Measurements from ENCODE around the gene CCDC110.

CCDC110 gene

GRCh38 chr4:185463541-185463940, 8.0 kb downstream of the CCDC110 start:
- Histone ChIP-seq H3K27me3 (ENCODE audit: control insufficient read depth in 1 of 2, insufficient read depth in 2 of 2, low read length in 2 of 2) (no peaks in the 10 kb centered on the region), H3K9me3 (ENCODE audit: control insufficient read depth in 1 of 2, low read length in 2 of 2) (no peaks in the 10 kb centered on the region), H3K36me3 (ENCODE audit: control insufficient read depth in 1 of 2, insufficient read depth in 2 of 2, low read length in 2 of 2) (no peaks in the 10 kb centered on the region), H3K9ac (ENCODE audit: low read depth in 1 of 2, low read length in 2 of 2) (no peak overlapping the region), H3K4me1 (ENCODE audit: control insufficient read depth in 1 of 2, insufficient read depth in 2 of 2, low read length in 2 of 2) (no peaks in the 10 kb centered on the region), H3K4me3 (ENCODE audit: low read depth in 1 of 2, low read length in 2 of 2) (no peak overlapping the region), H3K27ac (ENCODE audit: low read depth, low read length) (no peak overlapping the region)

- Histone ChIP-seq H3K36me3 (ENCODE audit: control insufficient read depth in 1 of 2, insufficient read depth in 2 of 2, low read length in 2 of 2) (no peaks in the 10 kb centered on the region), H3K9me3 (ENCODE audit: control insufficient read depth in 1 of 2, low read length in 2 of 2) (no peaks in the 10 kb centered on the region), H3K4me3 (ENCODE audit: low read depth in 1 of 2, low read length in 2 of 2) (no peak overlapping the region), H3K9ac (ENCODE audit: low read depth in 1 of 2, low read length in 2 of 2) (no peak overlapping the region), H3K27me3 (ENCODE audit: control insufficient read depth in 1 of 2, insufficient read depth in 2 of 2, low read length in 2 of 2) (peaks cover 0 to 2% of the 10 kb centered on the region in 2 donors), H3K4me1 (ENCODE audit: control insufficient read depth in 1 of 2, insufficient read depth in 2 of 2, low read length in 2 of 2) (no peaks in the 10 kb centered on the region), H3K27ac (ENCODE audit: low read depth, low read length) (no peak overlapping the region)
These were observed 10.0 kb downstream of the CCDC110 start for GRCh38 chr4:185461565-185461964.

- no peaks in the 10 kb centered on the region for H3K9me3 ChIP-seq (ENCODE audit: control insufficient read depth in 1 of 2, low read length in 2 of 2)
- H3K4me1 ChIP-seq (ENCODE audit: control insufficient read depth in 1 of 2, insufficient read depth in 2 of 2, low read length in 2 of 2): no peaks in the 10 kb centered on the region
- no peaks in the 10 kb centered on the region for H3K36me3 ChIP-seq (ENCODE audit: control insufficient read depth in 1 of 2, insufficient read depth in 2 of 2, low read length in 2 of 2)
- H3K4me3 ChIP-seq (ENCODE audit: low read depth in 1 of 2, low read length in 2 of 2): no peak overlapping the region
- no peak overlapping the region for H3K27ac ChIP-seq (ENCODE audit: low read depth, low read length)
- peaks cover 0 to 2% of the 10 kb centered on the region in 2 donors for H3K27me3 ChIP-seq (ENCODE audit: control insufficient read depth in 1 of 2, insufficient read depth in 2 of 2, low read length in 2 of 2)
- no peak overlapping the region for H3K9ac ChIP-seq (ENCODE audit: low read depth in 1 of 2, low read length in 2 of 2)
These were observed 14.4 kb downstream of the CCDC110 start for GRCh38 chr4:185457136-185457535.

- Histone ChIP-seq H3K9me3 (ENCODE audit: control insufficient read depth in 1 of 2, low read length in 2 of 2) (no peaks in the 10 kb centered on the region), H3K9ac (ENCODE audit: low read depth in 1 of 2, low read length in 2 of 2) (no peak overlapping the region), H3K27ac (ENCODE audit: low read depth, low read length) (no peak overlapping the region), H3K27me3 (ENCODE audit: control insufficient read depth in 1 of 2, insufficient read depth in 2 of 2, low read length in 2 of 2) (peaks cover 0 to 2% of the 10 kb centered on the region in 2 donors), H3K36me3 (ENCODE audit: control insufficient read depth in 1 of 2, insufficient read depth in 2 of 2, low read length in 2 of 2) (no peaks in the 10 kb centered on the region), H3K4me3 (ENCODE audit: low read depth in 1 of 2, low read length in 2 of 2) (no peak overlapping the region), H3K4me1 (ENCODE audit: control insufficient read depth in 1 of 2, insufficient read depth in 2 of 2, low read length in 2 of 2) (no peaks in the 10 kb centered on the region)
These were observed 15.4 kb downstream of the CCDC110 start for GRCh38 chr4:185456131-185456530.

- Histone ChIP-seq H3K9me3 (ENCODE audit: control insufficient read depth in 1 of 2, low read length in 2 of 2) (no peaks in the 10 kb centered on the region), H3K4me3 (ENCODE audit: low read depth in 1 of 2, low read length in 2 of 2) (no peak overlapping the region), H3K9ac (ENCODE audit: low read depth in 1 of 2, low read length in 2 of 2) (no peak overlapping the region), H3K4me1 (ENCODE audit: control insufficient read depth in 1 of 2, insufficient read depth in 2 of 2, low read length in 2 of 2) (no peaks in the 10 kb centered on the region), H3K27ac (ENCODE audit: low read depth, low read length) (no peak overlapping the region), H3K27me3 (ENCODE audit: control insufficient read depth in 1 of 2, insufficient read depth in 2 of 2, low read length in 2 of 2) (no peaks in the 10 kb centered on the region), H3K36me3 (ENCODE audit: control insufficient read depth in 1 of 2, insufficient read depth in 2 of 2, low read length in 2 of 2) (no peaks in the 10 kb centered on the region)
These were observed 26.3 kb downstream of the CCDC110 start for GRCh38 chr4:185445209-185445608.

- H3K4me3 ChIP-seq (ENCODE audit: low read depth in 1 of 2, low read length in 2 of 2): no peak overlapping the region
- H3K4me1 ChIP-seq (ENCODE audit: control insufficient read depth in 1 of 2, insufficient read depth in 2 of 2, low read length in 2 of 2): no peaks in the 10 kb centered on the region
- H3K9ac ChIP-seq (ENCODE audit: low read depth in 1 of 2, low read length in 2 of 2): no peak overlapping the region
- H3K36me3 ChIP-seq (ENCODE audit: control insufficient read depth in 1 of 2, insufficient read depth in 2 of 2, low read length in 2 of 2): no peaks in the 10 kb centered on the region
- no peaks in the 10 kb centered on the region for H3K9me3 ChIP-seq (ENCODE audit: control insufficient read depth in 1 of 2, low read length in 2 of 2)
- no peaks in the 10 kb centered on the region for H3K27me3 ChIP-seq (ENCODE audit: control insufficient read depth in 1 of 2, insufficient read depth in 2 of 2, low read length in 2 of 2)
- no peak overlapping the region for H3K27ac ChIP-seq (ENCODE audit: low read depth, low read length)
These were observed 30.1 kb downstream of the CCDC110 start for GRCh38 chr4:185441479-185441878.

GRCh38 chr4:185437809-185438208, 33.7 kb downstream of the CCDC110 start:
- H3K9ac ChIP-seq (ENCODE audit: low read depth in 1 of 2, low read length in 2 of 2): no peak overlapping the region
- no peak overlapping the region for H3K27ac ChIP-seq (ENCODE audit: low read depth, low read length)
- no peaks in the 10 kb centered on the region for H3K36me3 ChIP-seq (ENCODE audit: control insufficient read depth in 1 of 2, insufficient read depth in 2 of 2, low read length in 2 of 2)
- H3K4me3 ChIP-seq (ENCODE audit: low read depth in 1 of 2, low read length in 2 of 2): no peak overlapping the region
- no peaks in the 10 kb centered on the region for H3K9me3 ChIP-seq (ENCODE audit: control insufficient read depth in 1 of 2, low read length in 2 of 2)
- no peaks in the 10 kb centered on the region for H3K27me3 ChIP-seq (ENCODE audit: control insufficient read depth in 1 of 2, insufficient read depth in 2 of 2, low read length in 2 of 2)
- no peaks in the 10 kb centered on the region for H3K4me1 ChIP-seq (ENCODE audit: control insufficient read depth in 1 of 2, insufficient read depth in 2 of 2, low read length in 2 of 2)

- H3K4me3 ChIP-seq (ENCODE audit: low read depth in 1 of 2, low read length in 2 of 2): no peak overlapping the region
- H3K4me1 ChIP-seq (ENCODE audit: control insufficient read depth in 1 of 2, insufficient read depth in 2 of 2, low read length in 2 of 2): no peaks in the 10 kb centered on the region
- H3K36me3 ChIP-seq (ENCODE audit: control insufficient read depth in 1 of 2, insufficient read depth in 2 of 2, low read length in 2 of 2): no peaks in the 10 kb centered on the region
- no peaks in the 10 kb centered on the region for H3K9me3 ChIP-seq (ENCODE audit: control insufficient read depth in 1 of 2, low read length in 2 of 2)
- H3K27ac ChIP-seq (ENCODE audit: low read depth, low read length): no peak overlapping the region
- no peak overlapping the region for H3K9ac ChIP-seq (ENCODE audit: low read depth in 1 of 2, low read length in 2 of 2)
- no peaks in the 10 kb centered on the region for H3K27me3 ChIP-seq (ENCODE audit: control insufficient read depth in 1 of 2, insufficient read depth in 2 of 2, low read length in 2 of 2)
These were observed 36.1 kb downstream of the CCDC110 start for GRCh38 chr4:185435466-185435865.

GRCh38 chr4:185429660-185430059, 41.9 kb downstream of the CCDC110 start:
- Histone ChIP-seq H3K27me3 (ENCODE audit: control insufficient read depth in 1 of 2, insufficient read depth in 2 of 2, low read length in 2 of 2) (no peaks in the 10 kb centered on the region), H3K4me3 (ENCODE audit: low read depth in 1 of 2, low read length in 2 of 2) (no peak overlapping the region), H3K4me1 (ENCODE audit: control insufficient read depth in 1 of 2, insufficient read depth in 2 of 2, low read length in 2 of 2) (peaks cover 5 to 11% of the 10 kb centered on the region in 2 donors), H3K36me3 (ENCODE audit: control insufficient read depth in 1 of 2, insufficient read depth in 2 of 2, low read length in 2 of 2) (no peaks in the 10 kb centered on the region), H3K27ac (ENCODE audit: low read depth, low read length) (no peak overlapping the region), H3K9ac (ENCODE audit: low read depth in 1 of 2, low read length in 2 of 2) (no peak overlapping the region), H3K9me3 (ENCODE audit: control insufficient read depth in 1 of 2, low read length in 2 of 2) (no peaks in the 10 kb centered on the region)

- H3K9ac ChIP-seq (ENCODE audit: low read depth in 1 of 2, low read length in 2 of 2): no peak overlapping the region
- H3K4me1 ChIP-seq (ENCODE audit: control insufficient read depth in 1 of 2, insufficient read depth in 2 of 2, low read length in 2 of 2): peaks cover 17 to 19% of the 10 kb centered on the region in 2 donors
- no peak overlapping the region for H3K4me3 ChIP-seq (ENCODE audit: low read depth in 1 of 2, low read length in 2 of 2)
- H3K36me3 ChIP-seq (ENCODE audit: control insufficient read depth in 1 of 2, insufficient read depth in 2 of 2, low read length in 2 of 2): no peaks in the 10 kb centered on the region
- no peaks in the 10 kb centered on the region for H3K27me3 ChIP-seq (ENCODE audit: control insufficient read depth in 1 of 2, insufficient read depth in 2 of 2, low read length in 2 of 2)
- no peak overlapping the region for H3K27ac ChIP-seq (ENCODE audit: low read depth, low read length)
- no peaks in the 10 kb centered on the region for H3K9me3 ChIP-seq (ENCODE audit: control insufficient read depth in 1 of 2, low read length in 2 of 2)
These were observed 44.4 kb downstream of the CCDC110 start for GRCh38 chr4:185426960-185427688.
